Activated T-cell treated with anti-CD3 and anti-CD28 coated beads, Interleukin-2, amount 50 U/mL, for 48 hours (primary cell): ENCODE data around the gene ANAPC13.
A peak's percentile ranks its signal among the peaks of the same experiment; 100 is the strongest.

Source experiments
- DNase-seq, 2 experiments: peaks; one replicate each; pipeline ENCODE4 v3.0.0-alpha.2; 2020

The ANAPC13 gene

GRCh38 chr3:134482622-134483021 is 3.2 kb downstream of the ANAPC13 start:
- no peak for DNase-seq

DNA sequence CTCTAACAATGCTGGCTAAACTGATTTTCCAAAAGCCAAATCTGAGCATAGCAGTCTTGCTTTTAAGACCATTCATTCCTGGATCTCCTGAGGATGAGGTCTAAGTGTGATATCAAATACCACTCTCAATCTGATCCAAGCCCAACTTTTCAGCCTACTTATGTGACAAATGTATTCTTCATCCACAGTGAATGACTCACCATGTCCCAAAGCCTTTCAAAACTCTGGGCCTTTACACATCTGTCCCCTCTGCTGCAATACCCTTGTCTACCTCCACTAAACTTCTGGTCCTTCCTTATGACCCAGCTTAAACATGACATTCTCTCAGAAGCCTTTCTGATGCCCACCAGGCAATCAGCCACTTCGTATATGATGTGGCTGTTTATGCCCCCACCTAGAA is 4.6 kb downstream of the ANAPC13 start:
- DNase-seq = no peak

DNA sequence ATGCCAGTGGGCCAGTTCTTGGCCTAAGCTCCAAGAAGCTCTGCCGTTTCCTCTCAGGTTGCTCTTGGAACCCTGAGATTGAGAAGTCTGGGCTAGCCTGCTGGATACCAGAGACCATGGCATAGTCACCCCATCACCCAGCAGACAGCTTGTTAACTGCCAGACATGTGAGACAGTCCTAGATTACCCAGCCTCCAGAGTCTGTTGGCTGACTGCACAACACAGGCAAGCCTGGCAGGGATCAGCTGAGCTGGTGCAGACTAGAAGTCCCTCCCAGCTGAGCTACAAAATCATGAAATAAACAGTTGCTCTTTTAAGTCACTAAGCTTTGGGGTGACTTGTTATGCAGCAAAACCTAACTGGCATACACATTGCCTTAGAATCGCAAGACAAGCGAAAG is 5.2 kb downstream of the ANAPC13 start:
- DNase-seq = no peak

- DNase-seq = no peak
Observed at GRCh38 chr3:134477938-134478337, 7.8 kb downstream of the ANAPC13 start.

GRCh38 chr3:134477002-134477401 is 8.8 kb downstream of the ANAPC13 start:
- DNase-seq = no peak

GRCh38 chr3:134476306-134476705 is 9.5 kb downstream of the ANAPC13 start:
- DNase-seq = no peak

GRCh38 chr3:134474956-134475355 is 10.8 kb downstream of the ANAPC13 start:
- DNase-seq = no peak

DNA sequence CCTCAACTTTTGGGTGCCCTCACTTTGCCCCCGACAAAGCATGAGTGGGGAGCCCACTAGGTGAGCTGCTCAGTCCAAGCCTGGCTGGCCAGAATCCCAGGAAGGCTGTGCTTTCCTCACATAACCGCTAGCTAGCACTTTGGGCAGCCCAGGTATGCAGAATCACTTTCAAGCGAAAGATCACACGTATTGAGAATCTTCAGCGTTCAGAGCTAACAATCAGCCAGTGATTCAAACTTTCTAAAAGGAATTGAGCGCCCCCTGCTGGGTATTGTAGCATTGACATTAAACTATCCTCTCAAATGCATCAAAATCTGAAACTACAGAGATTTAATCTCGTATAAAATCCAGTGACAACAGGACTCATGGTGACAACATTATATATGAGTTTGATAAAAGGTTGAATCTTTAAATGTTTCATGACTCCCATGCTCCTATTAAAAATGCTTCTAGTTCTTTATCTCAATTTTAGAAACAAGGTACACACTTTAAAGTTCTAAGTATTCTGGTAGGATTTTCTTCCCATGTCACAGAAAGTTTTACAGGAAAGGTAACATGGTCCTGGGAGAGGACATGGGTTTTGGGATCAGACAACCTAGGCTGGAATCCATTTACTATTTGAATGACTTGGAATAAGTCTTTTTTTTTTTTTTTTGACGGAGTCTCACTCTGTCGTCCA is 11.8 kb downstream of the ANAPC13 start:
- DNase-seq = peak; percentile 81 to 84

DNA sequence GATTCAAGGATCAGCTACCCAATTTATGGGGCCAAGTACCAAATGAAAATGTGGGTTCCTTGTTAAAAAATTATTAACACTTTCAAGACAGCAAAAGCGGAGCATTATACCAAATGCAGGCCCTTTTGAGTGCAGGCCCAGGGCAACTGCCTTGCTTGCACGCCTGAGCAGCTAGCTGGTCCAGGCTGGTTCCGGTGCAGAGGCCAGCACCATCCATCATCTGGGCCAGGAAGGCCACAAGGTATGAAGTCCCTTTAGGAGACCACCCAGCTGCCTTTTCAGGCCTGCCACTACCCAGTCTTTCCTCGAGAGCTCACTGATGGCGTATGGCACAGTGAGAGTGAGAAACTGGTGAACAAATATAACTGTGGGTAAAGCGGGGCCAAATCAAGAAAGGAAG is 13.0 kb downstream of the ANAPC13 start:
- no peak for DNase-seq

- DNase-seq = no peak
Observed at GRCh38 chr3:134471521-134472193, 14.1 kb downstream of the ANAPC13 start.

DNA sequence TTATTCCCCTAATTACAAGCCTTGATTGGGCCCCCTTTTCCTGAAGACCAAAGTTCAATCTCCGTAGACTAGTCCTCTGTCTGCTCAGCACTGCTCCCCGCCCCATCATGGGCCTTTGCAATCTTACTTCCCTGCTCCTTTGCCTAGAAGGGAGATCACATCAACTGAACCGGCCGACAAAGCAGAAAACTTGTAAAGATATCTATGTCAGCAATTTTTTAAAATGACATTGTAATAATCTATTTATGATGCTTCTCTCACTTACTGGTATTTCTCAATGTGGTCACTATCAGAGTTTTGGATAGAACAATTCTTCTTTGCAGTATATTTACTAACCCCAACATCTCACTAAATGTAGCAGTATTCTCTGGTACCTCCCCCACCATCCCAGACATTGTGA is 17.3 kb downstream of the ANAPC13 start:
- no peak for DNase-seq

DNA sequence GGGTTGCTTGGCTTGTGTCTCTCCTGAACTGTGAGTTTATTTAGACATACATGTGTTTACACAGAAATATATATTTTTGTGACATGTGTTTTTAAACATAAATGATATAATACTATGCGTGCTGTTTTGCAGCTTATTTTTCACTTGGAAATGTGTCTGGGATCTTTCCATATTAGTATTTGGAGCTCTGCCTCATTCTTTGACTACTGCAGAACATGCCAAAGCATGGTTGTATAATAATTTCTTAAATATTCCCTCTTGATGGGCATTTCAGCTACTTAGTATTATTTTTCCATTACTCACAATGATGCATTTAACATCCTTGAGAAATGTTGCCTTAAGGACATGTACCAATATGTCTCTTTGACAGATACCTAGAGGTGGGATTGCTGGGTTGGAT is 19.5 kb downstream of the ANAPC13 start:
- DNase-seq = no peak

DNA sequence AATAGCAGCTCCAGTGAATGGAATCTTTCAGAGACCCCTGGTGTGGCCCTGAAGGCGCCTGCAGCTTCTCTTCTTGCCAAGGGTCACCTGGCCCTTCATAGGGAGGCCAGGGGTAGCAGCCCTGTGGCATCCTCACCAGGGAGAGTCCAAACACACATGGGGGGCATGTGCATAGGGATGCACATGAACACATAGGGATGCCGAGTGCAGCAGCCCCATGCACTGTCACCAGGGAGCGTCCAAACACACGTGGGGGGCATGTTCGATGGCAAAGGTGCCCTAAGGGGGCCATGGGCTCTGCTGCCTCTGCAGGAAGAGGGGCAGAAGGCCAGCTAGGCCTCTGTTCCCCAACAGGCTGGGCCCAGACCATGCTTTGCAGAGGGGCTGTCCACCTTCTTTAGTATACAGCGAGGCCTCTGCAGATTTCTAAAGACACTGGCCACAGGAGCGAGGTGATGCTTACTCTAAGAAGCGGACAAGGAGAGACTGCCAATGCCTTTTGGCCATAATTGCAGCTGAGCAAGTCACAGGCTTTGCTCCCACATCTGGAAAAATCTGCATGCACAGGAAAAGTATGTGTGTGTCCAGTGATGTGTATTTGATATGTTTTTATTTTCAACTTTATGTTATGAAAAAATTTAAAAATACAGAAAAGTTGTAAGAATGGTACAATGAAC is 21.0 kb downstream of the ANAPC13 start:
- DNase-seq = no peak

DNA sequence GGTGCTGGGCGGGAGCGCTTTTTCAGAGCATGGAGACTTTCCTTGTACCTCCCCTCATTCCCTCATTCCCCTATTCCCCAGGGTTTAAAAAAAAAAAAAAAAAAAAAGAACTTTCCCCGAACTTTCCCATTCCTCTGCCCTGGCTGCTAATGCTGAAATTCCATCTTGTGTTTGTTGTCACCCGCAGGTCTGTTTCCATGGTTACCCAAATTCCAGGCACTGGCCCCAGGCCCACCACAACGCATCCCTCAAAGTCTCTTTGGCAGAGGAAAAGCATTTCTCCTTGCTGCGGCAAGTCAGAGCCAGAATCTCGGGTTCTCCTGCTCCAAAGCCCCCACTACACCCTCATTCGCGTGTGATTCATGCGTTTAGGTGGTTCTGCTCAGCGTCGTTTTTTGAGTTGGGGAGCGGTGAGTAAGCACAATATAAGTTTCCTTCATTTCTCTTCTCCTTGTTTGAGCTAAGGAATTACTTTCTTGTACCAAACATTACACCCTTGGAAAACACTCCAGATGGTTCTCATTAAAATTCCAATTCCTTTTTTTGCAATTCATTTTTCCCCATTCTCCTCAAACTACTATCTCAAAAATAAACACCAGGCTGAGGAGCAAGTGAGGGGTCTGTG is 21.6 kb downstream of the ANAPC13 start:
- no peak for DNase-seq

- no peak for DNase-seq
Observed at GRCh38 chr3:134463676-134464063, 22.1 kb downstream of the ANAPC13 start.

GRCh38 chr3:134462331-134462941 is 23.3 kb downstream of the ANAPC13 start:
- DNase-seq = no peak

- no peak for DNase-seq
Observed at GRCh38 chr3:134460965-134461364, 24.8 kb downstream of the ANAPC13 start.

DNA sequence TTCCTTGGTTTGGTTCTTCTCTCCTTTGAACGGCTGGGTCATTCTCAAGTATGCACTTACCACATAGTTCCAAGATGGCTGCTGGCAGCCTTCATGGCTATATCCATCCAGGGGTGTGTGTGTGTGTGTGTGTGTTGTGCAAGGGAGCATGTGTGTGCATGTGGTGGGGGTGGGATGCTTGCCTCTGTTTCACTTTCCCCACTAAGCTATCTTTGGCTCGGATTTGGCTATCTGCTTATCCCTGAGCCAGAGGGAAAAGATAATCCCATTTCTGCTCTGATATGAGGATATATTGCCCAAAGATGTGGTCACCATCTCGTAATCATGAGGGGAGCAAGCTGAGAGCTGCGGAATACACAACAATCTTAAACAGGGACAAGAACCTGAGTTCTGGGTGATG is 26.2 kb downstream of the ANAPC13 start:
- DNase-seq = no peak

DNA sequence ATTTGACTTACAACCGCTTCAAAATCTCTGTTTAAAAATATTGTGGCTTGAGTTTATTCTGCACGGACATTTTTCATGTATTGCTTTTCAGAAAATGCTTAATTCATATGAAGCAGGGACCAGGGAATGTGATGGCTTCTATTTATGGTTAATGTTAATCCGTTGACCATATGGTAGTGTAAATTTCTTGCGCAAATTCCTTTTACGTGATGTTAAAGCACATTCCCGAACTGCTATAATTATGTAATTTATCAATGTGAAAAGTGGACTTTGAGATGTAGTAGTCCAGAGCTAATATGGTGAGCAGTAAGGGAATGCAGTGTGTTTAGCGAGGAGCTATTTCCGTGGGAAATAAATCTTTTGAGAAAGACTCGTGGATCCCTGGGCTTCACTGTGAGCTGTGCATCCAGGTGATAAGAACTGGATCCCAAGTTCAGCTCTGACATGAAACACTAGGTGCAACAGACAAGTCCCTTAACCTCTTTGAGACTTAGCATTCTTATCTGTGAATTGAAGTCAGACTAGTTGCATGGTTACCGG is 27.3 kb downstream of the ANAPC13 start:
- no peak for DNase-seq

DNA sequence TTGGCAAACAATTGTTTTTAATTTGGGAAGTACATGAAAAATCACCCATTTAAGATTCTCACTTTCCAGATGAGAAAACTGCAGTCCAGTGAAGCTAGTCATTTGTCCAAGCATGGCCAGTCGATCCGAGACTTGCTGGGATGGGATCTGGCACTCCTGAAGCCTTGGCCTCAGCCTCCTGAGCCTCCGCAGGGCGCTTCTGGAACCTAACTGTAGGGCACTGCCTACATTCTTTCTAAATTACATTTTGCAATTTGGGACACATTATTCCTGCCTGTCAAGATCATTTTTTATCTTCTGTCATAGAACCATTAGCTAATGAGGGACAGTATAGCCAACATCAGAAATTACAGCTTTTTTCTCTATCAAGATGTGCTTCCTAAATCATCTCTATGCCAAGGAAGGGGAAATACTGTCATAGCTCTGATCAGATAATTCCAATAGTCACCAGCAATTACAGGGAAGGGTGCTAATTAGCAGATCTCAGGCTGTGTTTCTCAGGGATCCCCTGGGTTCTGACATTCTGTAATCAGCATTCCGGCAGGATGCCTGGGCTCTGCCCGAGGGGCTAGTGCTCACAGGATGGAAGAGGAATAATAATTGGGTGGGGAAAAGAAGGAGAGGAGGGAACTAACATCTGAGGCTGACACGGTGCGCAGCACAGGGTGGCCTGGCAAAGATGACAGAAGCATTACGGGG is 28.3 kb downstream of the ANAPC13 start:
- DNase-seq = no peak

DNA sequence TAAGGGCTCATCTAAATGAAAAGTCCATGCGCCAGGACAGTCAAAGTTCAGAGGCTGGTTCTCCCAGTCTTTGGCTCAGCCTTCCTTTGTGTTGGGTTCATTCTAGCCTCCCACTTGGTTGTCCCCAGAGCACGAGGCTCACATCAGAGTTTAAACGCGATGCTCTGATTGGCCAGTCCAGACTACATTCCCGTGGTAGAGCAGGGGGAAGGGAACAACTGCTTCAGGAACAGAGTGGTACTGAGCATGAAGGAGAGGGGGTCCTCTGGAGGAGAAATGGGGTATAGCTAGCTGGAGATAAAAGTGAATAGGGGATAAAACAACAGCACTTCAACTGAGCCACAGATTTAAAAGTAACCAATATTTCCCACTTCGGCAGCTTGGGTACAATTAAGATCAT is 32.2 kb downstream of the ANAPC13 start:
- no peak for DNase-seq

DNA sequence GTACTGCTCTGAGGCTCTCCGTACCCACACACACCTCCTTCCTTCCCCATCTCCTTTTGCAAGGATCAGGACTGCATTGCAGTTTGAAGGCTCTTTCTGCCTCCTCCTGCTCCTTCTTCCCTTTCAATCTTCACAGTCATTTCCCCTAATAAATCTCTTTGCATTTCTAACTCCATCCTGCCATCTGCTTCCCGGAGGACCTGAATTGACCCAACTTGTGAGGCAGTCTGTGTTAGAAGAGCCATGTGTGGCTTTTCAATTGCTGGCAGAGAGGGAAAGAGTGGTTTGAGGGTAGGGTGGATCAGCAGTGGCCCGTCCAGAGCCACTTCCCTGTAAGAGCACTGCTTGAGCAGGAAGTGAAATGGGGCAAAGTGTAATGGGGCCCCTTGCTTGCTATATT is 35.8 kb downstream of the ANAPC13 start:
- DNase-seq = no peak
